NB4 (cell line): Measurements from ENCODE around the gene SLAIN2.

ENCODE experiments used
- MYC ChIP-seq: IDR thresholded peaks from 2 replicates; pipeline ENCODE4 v1.6.1; 2011; ENCODE audit warnings: low read depth, low read length
- POLR2A ChIP-seq: IDR thresholded peaks from 2 replicates; pipeline ENCODE4 v1.6.1; 2011; ENCODE audit warnings: mild to moderate bottlenecking; ENCODE audit not compliant: insufficient read length; ENCODE audit errors: extremely low read depth
- TF ChIP-seq, protein P1 (sequence below): IDR thresholded peaks from one replicate; pipeline ENCODE4 v1.5.1; 2012; ENCODE audit warnings: low read depth, low read length
- TF ChIP-seq, protein P2 (sequence below): IDR thresholded peaks from 2 replicates; pipeline ENCODE4 v1.6.1; 2011; ENCODE audit warnings: low read depth, low read length

DNA sequence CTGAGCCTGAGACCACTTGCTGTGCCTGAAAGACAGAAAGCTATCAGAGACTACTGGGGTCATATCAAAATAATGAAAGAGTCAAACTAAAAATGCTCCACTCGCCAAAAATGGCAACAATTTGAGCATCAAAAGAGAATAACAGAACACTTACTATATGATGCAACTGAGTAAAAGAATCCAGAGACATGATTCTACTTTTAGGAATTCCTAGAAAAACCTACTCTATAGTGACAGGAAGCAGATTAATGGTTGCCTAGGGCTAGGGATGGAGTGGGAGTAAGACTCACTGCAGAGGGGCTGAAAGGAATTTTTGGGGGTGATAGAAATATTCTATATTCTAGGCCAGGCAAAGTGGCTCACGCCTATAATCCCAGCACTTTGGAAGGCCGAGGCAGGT, 29.4 kb upstream of the SLAIN2 start:
- TF ChIP-seq POLR2A (no peak), MYC (no peak)
- TF ChIP-seq, protein P1, sequence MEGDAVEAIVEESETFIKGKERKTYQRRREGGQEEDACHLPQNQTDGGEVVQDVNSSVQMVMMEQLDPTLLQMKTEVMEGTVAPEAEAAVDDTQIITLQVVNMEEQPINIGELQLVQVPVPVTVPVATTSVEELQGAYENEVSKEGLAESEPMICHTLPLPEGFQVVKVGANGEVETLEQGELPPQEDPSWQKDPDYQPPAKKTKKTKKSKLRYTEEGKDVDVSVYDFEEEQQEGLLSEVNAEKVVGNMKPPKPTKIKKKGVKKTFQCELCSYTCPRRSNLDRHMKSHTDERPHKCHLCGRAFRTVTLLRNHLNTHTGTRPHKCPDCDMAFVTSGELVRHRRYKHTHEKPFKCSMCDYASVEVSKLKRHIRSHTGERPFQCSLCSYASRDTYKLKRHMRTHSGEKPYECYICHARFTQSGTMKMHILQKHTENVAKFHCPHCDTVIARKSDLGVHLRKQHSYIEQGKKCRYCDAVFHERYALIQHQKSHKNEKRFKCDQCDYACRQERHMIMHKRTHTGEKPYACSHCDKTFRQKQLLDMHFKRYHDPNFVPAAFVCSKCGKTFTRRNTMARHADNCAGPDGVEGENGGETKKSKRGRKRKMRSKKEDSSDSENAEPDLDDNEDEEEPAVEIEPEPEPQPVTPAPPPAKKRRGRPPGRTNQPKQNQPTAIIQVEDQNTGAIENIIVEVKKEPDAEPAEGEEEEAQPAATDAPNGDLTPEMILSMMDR: no peak
- TF ChIP-seq, protein P2, sequence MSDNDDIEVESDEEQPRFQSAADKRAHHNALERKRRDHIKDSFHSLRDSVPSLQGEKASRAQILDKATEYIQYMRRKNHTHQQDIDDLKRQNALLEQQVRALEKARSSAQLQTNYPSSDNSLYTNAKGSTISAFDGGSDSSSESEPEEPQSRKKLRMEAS: no peak
